Measurements from ENCODE around the gene RAC2. TPM values are rescaled to one million over a fixed set of nuclear protein-coding genes. Genes with fewer than 3 reads are reported as not detected.

RAC2 gene
- total and polyA plus RNA-seq, 7 donors, result 0.90 to 5.0 (median 2.3) TPM

- H3K4me1 ChIP-seq, result no peaks in the 10 kb centered on the region
- DNase-seq, result no peak
- no peak for TF ChIP-seq CTCF (IDR thresholded peaks at IDR 0.05)
- peaks cover 0 to 26% (median 2%) of the 10 kb centered on the region in 3 donors for H3K27me3 ChIP-seq (ENCODE audit: insufficient read depth in 3 of 3, low read length in 2 of 3)
- intact Hi-C loops (cut with DNase I), result no loop called here
- no peaks in the 10 kb centered on the region for H3K36me3 ChIP-seq (ENCODE audit: insufficient read depth in 1 of 2, low read depth in 1 of 2)
- no peaks in the 10 kb centered on the region for H3K9me3 ChIP-seq
- H3K27ac ChIP-seq, result no peak overlapping the region
- 67 to 71% (median 69%) methylated on average over 12 of the region's 12 CpGs for WGBS, 3 donors
- no peak overlapping the region for H3K4me3 ChIP-seq
- ATAC-seq, result no peak
Measured at GRCh38 chr22:37249986-37250385, 5.9 kb upstream of the RAC2 start.

GRCh38 chr22:37248251-37248650 lies 4.2 kb upstream of the RAC2 start:
- Histone ChIP-seq H3K36me3 (ENCODE audit: insufficient read depth in 1 of 2, low read depth in 1 of 2) (no peaks in the 10 kb centered on the region), H3K27me3 (ENCODE audit: insufficient read depth in 3 of 3, low read length in 2 of 3) (peaks cover 0 to 43% (median 12%) of the 10 kb centered on the region in 3 donors), H3K9me3 (no peaks in the 10 kb centered on the region), H3K27ac (no peak overlapping the region), H3K4me1 (no peaks in the 10 kb centered on the region), H3K4me3 (no peak overlapping the region)
- 47 to 54% (median 48%) methylated on average over 6 of the region's 6 CpGs for WGBS, 3 donors
- ATAC-seq, result no peak
- intact Hi-C loops (cut with DNase I), result no loop called here
- no peak for TF ChIP-seq CTCF (IDR thresholded peaks at IDR 0.05)
- no peak for DNase-seq

- Histone ChIP-seq H3K4me1 (no peaks in the 10 kb centered on the region), H3K9me3 (no peaks in the 10 kb centered on the region), H3K27ac (no peak overlapping the region), H3K4me3 (no peak overlapping the region), H3K36me3 (ENCODE audit: insufficient read depth in 1 of 2, low read depth in 1 of 2) (no peaks in the 10 kb centered on the region), H3K27me3 (ENCODE audit: insufficient read depth in 3 of 3, low read length in 2 of 3) (peaks cover 0 to 51% (median 15%) of the 10 kb centered on the region in 3 donors)
- DNase-seq, result no peak
- no peak for TF ChIP-seq CTCF (IDR thresholded peaks at IDR 0.05)
- intact Hi-C loops (cut with DNase I), result loop anchor here in 1 of 2 donors (2.0 kb wide), 1 partner anchor 29 kb away; no protein-coding TSS in a partner anchor
- ATAC-seq, result no peak
- WGBS, 3 donors, result 48 to 57% (median 51%) methylated on average over 6 of the region's 6 CpGs
Measured at GRCh38 chr22:37245740-37246139, 1.7 kb upstream of the RAC2 start.

GRCh38 chr22:37244922-37245722 lies 1.1 kb upstream of the RAC2 start:
- no peak for ATAC-seq
- peaks cover 0 to 47% (median 15%) of the 10 kb centered on the region in 3 donors for H3K27me3 ChIP-seq (ENCODE audit: insufficient read depth in 3 of 3, low read length in 2 of 3)
- TF ChIP-seq CTCF (IDR thresholded peaks at IDR 0.05), result no peak
- no peaks in the 10 kb centered on the region for H3K36me3 ChIP-seq (ENCODE audit: insufficient read depth in 1 of 2, low read depth in 1 of 2)
- 54 to 61% (median 56%) methylated on average over 20 to 22 of the region's 22 CpGs for WGBS, 3 donors
- no peak overlapping the region for H3K4me3 ChIP-seq
- DNase-seq, result no peak
- no peaks in the 10 kb centered on the region for H3K9me3 ChIP-seq
- H3K4me1 ChIP-seq, result no peaks in the 10 kb centered on the region
- intact Hi-C loops (cut with DNase I), result no loop called here
- H3K27ac ChIP-seq, result no peak overlapping the region
